HG02588 (cell line): ENCODE data around the gene HCAR1.
"Not testable (repeated sequence)": the region's sequence is repeated elsewhere in the genome, so short reads cannot be mapped to it uniquely, and the experiment has no call there.

ENCODE experiments used
- ATAC-seq: cut with Tn5 transposase; IDR thresholded peaks from one replicate; pipeline ENCODE4 v1.9.1; 2021; ENCODE audit warnings: mild to moderate bottlenecking, moderate library complexity; ENCODE audit not compliant: unreplicated experiment

HCAR1 gene

GRCh38 chr12:122722387-122722786 is 8.3 kb downstream of the HCAR1 start:
- no peak for ATAC-seq

GRCh38 chr12:122721057-122721545 is 9.5 kb downstream of the HCAR1 start:
- ATAC-seq, result no peak

GRCh38 chr12:122716658-122717057 is 14.0 kb downstream of the HCAR1 start, which contains the start of gene HCAR3:
TSS of gene HCAR3 (minus strand) at chr12:122716811. CDS start at chr12:122716737, 74 bp downstream.
- ATAC-seq, result not testable (repeated sequence)

- not testable (repeated sequence) for ATAC-seq
Measured at GRCh38 chr12:122715211-122715610, 15.4 kb downstream of the HCAR1 start.

- not testable (repeated sequence) for ATAC-seq
Measured at GRCh38 chr12:122713491-122714188, 17.0 kb downstream of the HCAR1 start.

- not testable (repeated sequence) for ATAC-seq
Measured at GRCh38 chr12:122711266-122711665, 19.4 kb downstream of the HCAR1 start.

GRCh38 chr12:122710341-122710740 is 20.3 kb downstream of the HCAR1 start:
- ATAC-seq, result not testable (repeated sequence)

- not testable (repeated sequence) for ATAC-seq
Measured at GRCh38 chr12:122709287-122709686, 21.4 kb downstream of the HCAR1 start.

- ATAC-seq, result not testable (repeated sequence)
Measured at GRCh38 chr12:122703841-122704240, 26.8 kb downstream of the HCAR1 start.

GRCh38 chr12:122702890-122703611 is 27.6 kb downstream of the HCAR1 start, which contains the start of gene HCAR2:
TSS of gene HCAR2 (minus strand) at chr12:122703357. CDS start at chr12:122703283, 74 bp downstream.
- not testable (repeated sequence) for ATAC-seq

GRCh38 chr12:122701481-122701880 is 29.2 kb downstream of the HCAR1 start:
- ATAC-seq, result not testable (repeated sequence)

- ATAC-seq, result not testable (repeated sequence)
Measured at GRCh38 chr12:122700038-122700710, 30.5 kb downstream of the HCAR1 start.

GRCh38 chr12:122696922-122697321 is 33.7 kb downstream of the HCAR1 start:
- ATAC-seq, result not testable (repeated sequence)

GRCh38 chr12:122691566-122691965 is 39.1 kb downstream of the HCAR1 start:
- ATAC-seq, result no peak

- ATAC-seq, result no peak
Measured at GRCh38 chr12:122688291-122688690, 42.4 kb downstream of the HCAR1 start.

GRCh38 chr12:122687086-122687485 is 43.6 kb downstream of the HCAR1 start:
- no peak for ATAC-seq

- no peak for ATAC-seq
Measured at GRCh38 chr12:122686538-122686937, 44.1 kb downstream of the HCAR1 start.

- no peak for ATAC-seq
Measured at GRCh38 chr12:122684297-122684813, 46.3 kb downstream of the HCAR1 start.

GRCh38 chr12:122681814-122682213 is 48.8 kb downstream of the HCAR1 start:
- ATAC-seq, result no peak

- ATAC-seq, result not testable (repeated sequence)
Measured at GRCh38 chr12:122680989-122681388, 49.7 kb downstream of the HCAR1 start.

- not testable (repeated sequence) for ATAC-seq
Measured at GRCh38 chr12:122676781-122677180, 53.9 kb downstream of the HCAR1 start.
